NCI-H69 (cell line): ENCODE data around the gene TMEM140.

Source experiments
- DNase-seq: peaks from one replicate; lab custom pipeline; 2025; lab: John Stamatoyannopoulos, UW

Gene TMEM140

DNA sequence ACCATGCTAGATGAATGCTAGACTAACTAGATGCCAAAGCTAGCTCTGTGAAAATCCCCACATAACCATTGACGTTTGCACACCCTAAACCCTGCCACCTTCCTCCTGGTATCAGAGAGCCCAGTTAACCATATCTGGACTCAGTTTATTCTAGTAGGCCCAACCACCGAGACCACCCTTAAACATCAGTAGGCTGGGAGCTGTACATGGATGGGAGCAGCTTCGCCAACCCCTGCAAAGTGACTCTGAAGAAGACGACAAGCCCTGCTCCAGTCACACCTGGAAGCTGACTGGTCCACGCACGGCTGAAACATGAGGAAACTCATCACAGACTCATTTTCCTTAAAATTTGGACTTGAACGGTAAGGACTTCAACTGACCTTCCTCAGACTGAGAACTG, 27.1 kb downstream of the TMEM140 start:
- no peak for DNase-seq

GRCh38 chr7:135175931-135176330, 28.1 kb downstream of the TMEM140 start:
- no peak for DNase-seq

DNA sequence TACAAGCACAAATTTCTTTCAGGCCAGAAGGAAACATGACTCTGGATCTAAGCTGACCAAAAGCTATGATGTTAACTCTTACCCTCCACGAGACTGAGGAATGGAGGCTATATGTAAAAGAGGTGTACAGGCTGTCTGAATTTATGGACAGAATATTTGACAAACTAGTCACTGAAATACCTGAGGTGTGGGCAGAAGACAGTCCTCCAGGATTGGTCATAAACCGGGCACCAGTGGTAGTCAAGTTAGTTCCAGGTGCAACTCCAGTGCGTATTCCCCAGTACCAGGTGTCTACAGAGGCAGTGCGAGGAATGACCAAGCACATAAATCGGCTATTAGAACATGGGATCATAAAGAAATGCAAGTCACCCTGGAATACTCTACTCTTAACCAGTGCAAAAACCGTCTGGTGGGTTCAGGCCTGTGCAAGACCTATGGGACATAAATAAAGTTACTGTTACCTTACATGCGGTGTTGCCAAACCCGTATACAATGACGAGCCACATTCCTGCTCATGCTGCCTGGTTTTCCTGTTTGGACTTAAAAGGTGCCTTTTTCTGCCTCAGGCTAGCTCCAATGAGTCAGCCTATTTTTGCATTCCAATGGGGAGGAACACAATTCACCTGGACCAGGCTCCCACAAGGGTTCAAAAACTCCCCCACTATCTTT, 29.3 kb downstream of the TMEM140 start:
- DNase-seq: no peak

GRCh38 chr7:135178364-135178763, 30.5 kb downstream of the TMEM140 start:
- DNase-seq: no peak

- no peak for DNase-seq
Measured at GRCh38 chr7:135179321-135179925, 31.6 kb downstream of the TMEM140 start.

DNA sequence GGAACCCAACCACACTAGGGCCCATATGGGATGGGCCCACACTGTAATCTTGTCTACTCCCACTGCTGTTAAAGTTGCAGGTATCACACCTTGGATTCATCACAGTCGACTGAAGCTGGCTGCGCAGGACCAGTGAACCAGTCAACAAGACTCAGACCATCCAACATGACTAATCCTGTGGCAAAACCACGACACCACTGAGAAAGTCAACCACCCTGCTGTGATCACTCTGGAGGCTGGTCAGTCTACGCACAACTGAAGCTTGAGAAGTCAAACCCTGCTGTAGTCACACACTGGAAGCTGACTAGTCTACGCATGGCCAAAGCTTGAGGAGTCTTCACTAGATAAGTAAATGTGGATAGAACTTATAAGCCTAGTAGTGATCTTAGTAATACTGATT, 32.2 kb downstream of the TMEM140 start:
- DNase-seq: no peak

DNA sequence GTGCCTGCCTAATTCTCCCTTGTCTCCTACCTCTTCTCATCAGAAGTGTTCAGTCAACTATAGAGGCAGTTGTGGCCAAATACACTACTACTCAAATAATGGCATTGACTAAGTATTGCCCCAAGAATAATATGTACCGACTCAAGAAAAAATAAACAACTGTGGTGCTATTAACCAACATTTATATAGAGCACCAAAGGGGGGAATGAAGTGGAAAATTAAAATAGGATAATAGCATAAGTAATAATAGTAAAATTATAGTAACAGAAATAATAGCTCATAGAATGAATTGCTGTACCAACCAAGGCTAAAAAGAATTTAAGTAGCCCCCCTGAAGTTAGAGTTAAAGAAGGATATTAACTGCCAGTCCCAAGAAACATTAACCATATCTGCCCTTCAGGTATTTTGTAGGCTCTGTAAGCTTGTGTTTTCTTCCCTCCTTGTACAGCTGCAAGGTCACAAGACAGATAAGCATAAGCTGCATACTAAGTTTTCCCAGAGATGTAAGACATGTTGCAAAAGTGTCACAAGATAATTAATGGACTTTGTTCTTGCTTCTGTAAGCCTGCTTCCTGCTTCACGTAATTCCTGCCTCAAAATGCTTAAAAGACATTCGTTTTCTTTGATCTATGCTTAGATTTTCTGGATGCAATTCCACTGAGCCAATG, 33.5 kb downstream of the TMEM140 start:
- DNase-seq: no peak

DNA sequence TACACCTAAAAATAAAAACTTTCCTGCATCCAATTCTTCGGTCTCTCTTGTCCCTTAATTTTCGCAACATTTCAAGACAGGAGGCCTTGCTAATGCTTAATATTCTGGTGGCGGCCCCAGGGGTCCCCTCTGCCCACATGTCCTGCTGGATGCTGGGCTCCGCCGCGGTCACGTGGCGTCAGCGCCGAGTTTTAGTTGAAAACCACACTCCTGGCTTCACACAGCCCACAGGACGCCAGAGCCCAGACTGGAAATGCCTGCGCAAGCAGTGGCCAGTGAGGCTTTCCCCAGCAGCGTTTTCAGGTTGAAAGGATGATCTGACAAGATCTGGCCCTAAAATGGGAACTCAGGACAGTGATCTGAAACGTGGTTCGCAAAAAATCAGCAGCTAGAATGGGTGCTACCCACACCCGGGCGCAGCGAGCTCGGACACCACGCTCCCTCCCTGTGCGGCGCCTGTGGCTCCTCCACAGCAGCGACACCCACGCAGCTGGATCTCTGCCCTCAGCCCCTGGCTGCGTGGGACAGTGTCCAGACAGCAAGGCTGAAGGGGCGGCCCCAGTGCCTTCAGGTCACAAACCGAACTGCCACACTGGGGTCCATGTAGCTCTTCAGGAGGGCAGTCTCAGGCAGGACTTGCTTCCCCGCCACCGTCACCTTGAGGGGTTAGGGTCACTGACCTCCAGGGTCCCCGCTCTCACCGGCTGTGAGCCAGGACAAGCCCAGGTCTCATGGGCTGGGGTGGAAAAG, 34.2 kb downstream of the TMEM140 start:
- DNase-seq: no peak

DNA sequence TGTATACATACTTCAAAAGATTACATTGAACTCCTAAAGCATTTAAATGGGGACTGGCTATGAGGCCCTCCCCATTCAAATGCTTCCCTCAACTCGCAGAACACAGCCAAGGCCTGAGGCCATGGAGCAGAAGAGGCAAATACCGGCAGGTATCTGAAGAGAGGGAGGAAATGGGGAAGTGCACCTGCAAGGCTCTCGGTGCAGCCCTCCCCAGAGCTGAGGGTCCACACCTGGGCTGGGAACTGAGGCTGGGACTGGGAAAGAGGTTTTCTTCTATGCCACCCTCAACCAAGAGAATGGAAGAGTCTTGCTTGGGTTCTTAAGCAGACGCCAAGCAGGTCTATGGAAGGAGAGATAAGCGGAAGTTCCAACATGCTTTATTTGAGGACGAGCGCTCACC, 35.6 kb downstream of the TMEM140 start:
- no peak for DNase-seq

- no peak for DNase-seq
Measured at GRCh38 chr7:135184254-135184841, 36.5 kb downstream of the TMEM140 start.

GRCh38 chr7:135185471-135186260, 37.8 kb downstream of the TMEM140 start:
- DNase-seq: no peak

GRCh38 chr7:135186261-135186540, 38.3 kb downstream of the TMEM140 start:
- no peak for DNase-seq

DNA sequence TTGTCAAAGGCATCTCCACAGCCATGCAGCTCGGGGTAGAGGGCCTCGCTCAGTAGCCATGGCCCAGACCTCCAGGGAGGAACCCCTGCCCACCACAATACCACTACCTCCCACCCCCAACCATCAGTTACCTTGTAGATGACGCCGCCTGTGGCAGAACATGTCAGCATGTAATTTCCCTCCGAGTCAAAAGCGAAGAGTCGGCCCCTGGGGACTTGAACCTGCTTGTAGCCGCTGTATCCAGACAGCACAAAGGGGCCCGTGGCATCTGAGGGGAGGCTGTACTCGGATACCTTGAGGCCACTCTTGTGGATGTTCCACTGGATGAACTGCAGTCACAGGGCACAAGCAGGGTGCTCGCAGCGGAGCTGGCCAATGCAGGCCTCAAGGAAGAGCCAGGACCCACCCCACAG, 39.0 kb downstream of the TMEM140 start:
- DNase-seq: no peak

GRCh38 chr7:135188298-135188984, 40.6 kb downstream of the TMEM140 start:
- no peak for DNase-seq

DNA sequence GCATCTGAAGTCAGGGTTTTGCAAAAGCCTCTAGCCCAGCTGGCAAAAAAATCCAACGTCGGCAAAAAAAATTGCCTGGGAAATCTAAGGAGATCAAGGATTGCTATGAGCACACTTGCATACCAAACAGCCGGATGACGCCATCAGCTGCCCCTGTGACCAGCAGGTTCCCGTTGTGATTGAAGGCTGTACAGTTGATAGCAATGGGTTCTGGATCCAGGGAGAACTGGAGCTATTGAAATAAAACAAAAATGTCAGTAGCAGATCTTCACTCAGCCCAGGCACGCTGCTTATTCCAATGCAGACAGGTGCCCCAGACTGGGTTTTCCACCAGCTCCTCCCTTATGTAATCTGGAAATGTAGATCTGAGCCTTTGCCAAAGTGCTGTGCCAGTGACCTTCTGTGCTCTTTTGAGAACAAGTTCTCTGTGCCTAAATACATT, 41.4 kb downstream of the TMEM140 start:
- DNase-seq: no peak

GRCh38 chr7:135189961-135190360, 42.1 kb downstream of the TMEM140 start:
- no peak for DNase-seq

DNA sequence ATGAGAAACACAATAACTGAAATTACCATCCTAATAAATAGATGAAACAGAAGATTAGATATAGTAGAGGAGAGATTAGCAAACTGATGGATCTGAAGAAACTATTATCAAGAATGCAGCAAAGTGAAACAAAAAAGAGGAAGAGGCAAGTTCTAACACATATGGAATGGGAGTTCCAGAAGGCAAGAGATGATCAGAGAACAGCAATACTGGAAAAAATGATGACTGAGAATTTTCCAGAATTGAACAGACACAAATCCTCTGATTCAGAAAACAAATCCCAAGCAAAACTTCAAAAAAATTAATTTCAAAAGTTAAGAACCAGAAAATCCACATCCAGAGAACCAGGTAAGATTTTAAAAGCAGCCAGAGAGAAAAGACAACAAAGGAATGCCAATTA, 42.8 kb downstream of the TMEM140 start:
- DNase-seq: no peak

GRCh38 chr7:135192914-135193536, 45.2 kb downstream of the TMEM140 start:
- no peak for DNase-seq

DNA sequence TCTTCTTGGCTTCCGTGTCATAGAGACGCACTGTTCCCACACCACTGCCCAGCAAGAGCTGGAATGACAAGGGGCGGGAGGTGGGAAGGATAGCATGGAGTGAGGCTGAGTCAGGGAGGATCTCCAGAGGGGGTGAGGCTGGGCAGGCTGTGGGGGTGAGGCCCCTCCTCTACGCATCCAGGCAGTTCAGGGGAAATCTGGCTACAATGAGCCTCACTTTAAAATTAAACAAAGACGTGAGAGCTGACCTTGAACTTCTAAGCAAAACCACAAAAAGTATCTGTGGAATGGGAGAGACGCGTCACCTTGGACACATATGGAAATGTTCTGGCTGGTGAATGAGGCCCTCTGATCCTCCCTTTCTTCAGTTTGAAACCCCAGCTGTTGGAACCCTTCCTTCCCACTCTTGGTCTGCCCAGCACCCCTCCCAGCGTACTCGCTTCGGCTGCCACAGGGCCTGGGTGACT, 45.8 kb downstream of the TMEM140 start:
- no peak for DNase-seq

GRCh38 chr7:135194494-135195095, 46.7 kb downstream of the TMEM140 start:
- no peak for DNase-seq
